ENCODE data around the gene PDGFA.

The PDGFA gene

GRCh38 chr7:490461-491291, 29.0 kb downstream of the PDGFA start:
- peak; percentile 61 for DNase-seq

DNA sequence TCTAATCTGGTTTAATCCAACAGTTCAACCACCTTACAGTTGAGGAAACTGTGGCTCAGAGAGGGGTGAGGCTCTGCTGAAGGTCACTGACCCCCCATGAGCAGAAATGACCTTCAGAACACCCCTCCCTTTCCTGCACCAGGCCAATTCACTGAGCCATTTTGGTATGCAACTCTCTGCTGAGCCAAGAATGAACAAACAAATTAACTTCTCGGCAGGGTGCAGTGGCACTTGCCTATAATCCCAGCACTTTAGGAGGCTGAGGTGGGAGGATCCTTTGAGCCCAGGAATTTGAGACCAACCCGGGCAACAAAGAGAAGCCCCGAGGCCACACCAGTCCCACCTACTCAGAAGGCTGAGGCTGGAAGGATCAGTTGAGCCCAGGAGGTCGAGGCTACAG, 29.8 kb downstream of the PDGFA start:
- DNase-seq: no peak

DNA sequence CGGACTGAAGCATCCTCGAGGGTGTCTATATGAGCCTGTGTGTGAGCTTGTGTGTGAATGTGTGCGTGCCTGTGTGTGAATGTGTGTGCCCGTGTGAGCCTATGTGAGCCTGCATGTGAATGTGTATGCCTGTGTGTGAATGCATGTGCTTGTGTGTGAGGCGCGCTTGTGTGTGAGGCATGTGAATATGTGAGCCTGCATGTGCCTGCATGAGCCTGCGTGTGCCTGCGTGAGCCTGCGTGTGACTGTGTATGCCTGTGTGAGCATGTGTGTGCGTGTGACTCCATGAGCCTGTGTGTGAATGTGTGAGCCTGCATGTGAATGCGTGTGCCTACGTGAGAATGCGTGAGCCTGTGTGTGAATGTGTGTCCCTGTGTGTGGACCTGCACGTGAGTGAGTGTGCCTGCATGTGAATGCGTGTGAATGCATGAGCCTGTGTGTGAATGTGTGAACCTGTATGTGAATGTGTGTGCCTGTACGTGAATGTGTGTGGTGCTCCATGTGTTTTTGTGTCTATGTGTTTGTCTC, 33.4 kb downstream of the PDGFA start:
- no peak for DNase-seq

- no peak for DNase-seq
Observed at GRCh38 chr7:485188-486081, 34.2 kb downstream of the PDGFA start.

DNA sequence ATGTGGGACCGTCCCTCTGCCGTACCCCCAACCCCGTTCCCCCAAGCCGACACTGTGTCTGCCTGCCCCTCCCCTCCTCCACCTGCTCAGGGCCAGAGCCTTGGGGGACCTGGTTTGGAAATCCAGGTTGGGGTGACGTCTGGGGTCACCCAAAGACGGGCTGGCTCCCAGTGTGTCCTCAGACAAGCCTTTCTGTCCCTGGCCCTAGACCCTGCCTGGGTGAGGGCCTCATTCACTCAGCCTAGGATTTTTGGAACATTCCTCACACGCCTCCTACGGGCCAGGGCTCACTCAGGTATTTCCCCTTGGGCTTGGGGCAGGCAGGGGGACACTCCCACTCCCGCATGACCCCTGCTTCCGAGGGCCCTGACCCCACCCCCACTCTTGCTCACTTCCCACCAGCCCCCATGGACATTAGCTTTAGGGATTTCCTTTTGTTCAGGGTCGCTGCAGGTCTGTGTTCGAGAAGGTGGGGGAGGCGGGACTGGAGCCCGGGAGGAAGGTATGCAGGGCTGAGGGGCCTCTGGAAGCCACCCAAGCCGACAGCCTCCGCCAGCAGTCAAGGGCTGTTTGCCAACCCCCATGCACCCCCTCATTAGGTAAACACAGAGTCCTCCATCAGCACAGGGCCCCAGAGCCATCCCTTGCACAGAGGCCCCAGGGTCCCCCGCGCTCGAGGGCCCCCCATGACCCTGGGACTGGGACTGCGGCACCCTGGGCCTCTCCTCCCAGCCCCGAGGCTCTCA, 35.1 kb downstream of the PDGFA start:
- DNase-seq: no peak

DNA sequence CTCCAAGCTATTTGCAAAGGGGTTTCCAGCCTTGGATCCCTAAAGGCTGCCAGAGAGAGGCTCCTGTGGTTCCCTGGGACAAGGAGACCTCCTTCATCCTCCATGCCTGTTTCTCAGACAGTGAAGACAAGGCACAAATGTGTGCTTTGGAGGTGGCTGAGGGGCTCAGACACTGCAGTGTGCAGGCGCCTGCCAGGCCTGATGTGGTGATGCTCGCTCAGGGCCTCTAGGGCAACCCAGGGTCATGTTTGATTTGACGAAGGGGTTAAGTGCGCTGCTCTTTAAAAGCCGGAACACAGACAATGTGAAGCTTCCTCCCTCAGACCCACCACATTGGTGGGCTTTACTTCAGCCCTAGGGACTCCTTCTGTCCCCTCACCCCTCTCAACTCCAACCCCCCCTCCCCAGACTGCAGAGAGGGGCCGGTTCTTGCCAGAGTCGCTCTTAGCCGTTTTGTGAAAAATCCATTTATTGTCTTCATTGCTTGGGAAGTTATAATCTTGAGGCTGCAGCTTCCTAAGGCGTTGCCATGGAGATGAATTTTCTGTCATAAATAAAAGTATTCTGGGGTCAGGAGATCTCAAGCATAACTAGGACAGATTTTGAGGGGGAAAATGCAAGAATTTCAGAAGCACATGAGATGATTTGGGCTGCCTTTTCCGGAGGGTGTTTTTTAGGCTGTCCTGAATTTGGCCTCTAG, 35.8 kb downstream of the PDGFA start:
- DNase-seq: peak; percentile 20

GRCh38 chr7:482521-483083, 37.0 kb downstream of the PDGFA start:
- DNase-seq: no peak

GRCh38 chr7:481219-481930, 38.3 kb downstream of the PDGFA start:
- peak; percentile 19 for DNase-seq

DNA sequence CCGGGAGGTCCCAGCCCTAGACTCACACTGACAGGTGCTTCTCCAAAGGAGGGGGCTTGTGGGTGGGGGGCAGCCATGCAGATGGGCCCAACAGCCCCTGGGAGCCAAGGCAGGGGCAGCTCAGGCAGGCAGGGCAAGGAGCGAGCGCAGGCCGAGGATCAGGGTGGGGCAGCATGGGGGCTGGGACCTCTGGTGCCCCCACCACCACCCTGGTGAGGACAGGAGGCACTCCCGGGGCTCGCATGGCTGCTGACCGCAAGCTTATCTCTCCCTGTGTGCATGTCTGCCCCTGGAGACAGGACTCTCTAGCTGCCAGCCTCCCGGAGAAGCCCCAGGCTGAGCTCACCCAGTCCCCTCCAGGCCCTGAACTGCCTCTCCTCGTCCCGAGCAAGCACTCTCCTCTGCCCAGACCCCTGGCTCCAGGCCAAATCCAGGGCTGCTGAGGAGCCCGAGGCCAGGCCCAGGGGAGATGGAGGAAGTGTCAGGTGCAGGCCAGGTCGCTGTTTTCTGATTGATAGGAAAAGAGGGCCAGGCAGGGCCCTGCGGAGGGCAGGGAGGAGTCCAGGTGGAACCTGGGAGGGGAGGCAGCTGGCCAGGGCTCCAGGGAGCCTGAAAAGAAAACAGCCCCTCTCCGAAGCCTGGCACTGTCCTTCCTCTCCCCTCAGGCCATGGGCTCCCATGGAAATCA, 39.0 kb downstream of the PDGFA start:
- peak; percentile 25 for DNase-seq

DNA sequence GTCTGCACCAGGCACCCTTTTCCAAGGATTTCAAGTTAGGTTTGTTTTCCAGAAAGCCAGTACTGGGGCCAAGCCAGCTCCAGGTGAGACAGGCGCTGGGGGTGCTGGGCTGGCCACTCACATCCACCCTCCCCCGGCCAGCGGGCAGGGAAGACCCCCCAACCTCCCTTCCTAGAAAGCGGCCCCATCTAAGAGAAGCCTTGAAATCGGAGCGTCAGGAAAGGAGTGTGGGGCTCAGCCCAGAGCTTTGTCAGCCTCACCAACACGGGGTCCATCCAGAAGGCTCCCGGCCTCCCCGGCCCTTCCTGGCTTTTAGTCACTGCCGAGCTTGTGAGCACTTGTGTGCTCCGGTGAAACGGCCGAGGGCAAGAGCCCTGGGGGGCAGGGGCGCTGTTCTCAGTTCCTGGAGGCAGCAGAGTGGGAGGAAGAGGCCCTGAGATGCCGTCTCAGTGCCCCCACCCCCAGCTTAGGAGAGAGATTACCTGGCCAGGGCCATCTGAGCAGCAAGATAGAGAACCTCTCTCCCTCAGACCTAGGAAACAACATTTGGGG, 39.6 kb downstream of the PDGFA start:
- peak; percentile 31 for DNase-seq

GRCh38 chr7:479115-479947, 40.3 kb downstream of the PDGFA start:
- DNase-seq: peak; percentile 11

GRCh38 chr7:477626-478220, 41.9 kb downstream of the PDGFA start:
- peak; percentile 4 for DNase-seq

DNA sequence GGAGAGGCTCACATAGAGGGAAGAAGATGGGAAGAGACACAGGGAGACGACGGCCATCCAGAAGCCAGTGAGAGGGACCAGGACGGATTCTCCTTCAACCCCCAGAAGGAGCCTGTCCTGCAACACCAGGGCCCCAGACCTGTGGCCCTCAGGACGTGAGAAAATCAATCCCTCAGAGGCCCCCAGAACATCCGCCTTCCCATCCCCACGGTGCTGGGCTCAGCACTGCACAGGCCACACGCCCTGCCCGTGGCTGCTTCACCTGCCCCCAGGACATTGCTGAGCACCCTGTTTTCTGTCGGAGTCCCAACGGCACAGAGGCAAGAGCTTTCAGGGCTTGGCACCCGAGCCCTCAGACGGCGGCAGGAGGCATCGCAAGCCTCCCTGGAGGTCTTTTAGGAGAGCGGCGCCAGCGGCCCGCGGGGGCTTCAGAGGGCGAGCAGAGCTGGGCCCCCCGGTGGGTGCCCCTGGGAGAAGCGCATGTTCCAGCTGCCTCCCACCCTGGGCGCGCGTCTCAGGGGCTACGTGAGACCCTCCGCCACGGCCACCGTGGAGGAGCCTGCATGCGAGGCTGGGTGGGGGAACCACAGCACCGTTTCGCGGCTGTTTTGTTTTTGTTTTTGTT, 42.8 kb downstream of the PDGFA start:
- DNase-seq: no peak

DNA sequence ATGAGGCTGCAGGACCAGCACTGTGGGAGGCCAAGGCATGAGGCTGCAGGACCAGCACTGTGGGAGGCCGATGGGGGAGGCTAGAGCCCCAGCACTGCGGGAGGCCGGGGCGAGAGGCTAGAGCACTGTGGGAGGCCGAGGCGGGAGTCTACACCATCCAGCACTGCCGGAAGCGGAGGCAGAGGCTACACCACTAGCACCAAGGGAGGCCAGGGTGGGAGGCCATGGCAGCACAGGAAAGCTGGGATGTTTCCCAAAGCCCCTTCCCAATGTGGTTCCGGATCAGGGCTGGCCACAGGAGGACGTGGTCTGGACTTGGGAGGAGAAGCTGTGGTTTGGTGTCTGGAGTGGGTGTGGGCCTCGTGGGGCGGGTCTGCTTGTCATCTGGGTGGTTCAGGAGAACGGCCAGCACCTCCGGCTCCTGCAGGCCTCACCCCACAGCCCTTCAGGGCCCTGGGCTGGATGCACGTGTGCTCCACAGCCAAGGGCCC, 43.6 kb downstream of the PDGFA start:
- peak; percentile 1 for DNase-seq

DNA sequence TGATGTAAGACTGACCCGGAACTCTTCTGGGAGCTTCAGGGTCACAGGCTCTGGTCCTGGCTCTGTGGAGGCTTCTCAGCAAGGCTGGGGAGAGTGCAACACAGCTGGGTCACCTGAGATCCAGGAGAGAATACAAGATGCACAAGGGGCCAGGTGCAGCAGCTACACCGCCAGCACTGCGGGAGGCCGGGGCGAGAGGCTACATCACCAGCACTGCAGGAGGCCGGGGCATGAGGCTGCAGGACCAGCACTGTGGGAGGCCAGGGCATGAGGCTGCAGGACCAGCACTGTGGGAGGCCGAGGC, 44.3 kb downstream of the PDGFA start:
- DNase-seq: no peak

- DNase-seq: no peak
Observed at GRCh38 chr7:474605-475424, 44.8 kb downstream of the PDGFA start.
